ENCODE results near the gene NRXN3.

Gene NRXN3

DNA sequence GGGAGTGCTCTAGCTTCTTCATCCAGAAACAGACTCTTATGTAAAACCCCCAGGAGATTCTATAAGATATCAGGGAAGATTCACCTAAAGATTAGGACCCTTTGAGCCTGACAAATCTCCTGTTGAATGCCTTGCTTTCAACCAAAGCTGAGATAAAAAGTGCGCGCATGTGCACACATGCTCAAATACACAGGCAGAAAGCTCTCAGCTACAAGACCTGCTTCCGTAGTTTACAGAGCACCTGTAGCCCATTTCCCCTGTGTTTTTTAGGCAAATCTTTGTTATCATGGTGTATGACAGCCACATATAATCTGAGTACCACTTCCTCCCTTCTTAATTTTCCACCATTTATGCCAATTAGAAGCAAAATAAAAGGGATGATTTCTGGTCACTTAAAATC lies 866.9 kb downstream of the NRXN3 start:
- no peak for DNase-seq

GRCh38 chr14:79037593-79037992 lies 867.4 kb downstream of the NRXN3 start:
- DNase-seq = no peak

- DNase-seq = no peak
Measured at GRCh38 chr14:79040790-79041189, 870.6 kb downstream of the NRXN3 start.

GRCh38 chr14:79043194-79043889 lies 873.2 kb downstream of the NRXN3 start:
- no peak for DNase-seq

- DNase-seq = no peak
Measured at GRCh38 chr14:79044894-79045624, 874.9 kb downstream of the NRXN3 start.

DNA sequence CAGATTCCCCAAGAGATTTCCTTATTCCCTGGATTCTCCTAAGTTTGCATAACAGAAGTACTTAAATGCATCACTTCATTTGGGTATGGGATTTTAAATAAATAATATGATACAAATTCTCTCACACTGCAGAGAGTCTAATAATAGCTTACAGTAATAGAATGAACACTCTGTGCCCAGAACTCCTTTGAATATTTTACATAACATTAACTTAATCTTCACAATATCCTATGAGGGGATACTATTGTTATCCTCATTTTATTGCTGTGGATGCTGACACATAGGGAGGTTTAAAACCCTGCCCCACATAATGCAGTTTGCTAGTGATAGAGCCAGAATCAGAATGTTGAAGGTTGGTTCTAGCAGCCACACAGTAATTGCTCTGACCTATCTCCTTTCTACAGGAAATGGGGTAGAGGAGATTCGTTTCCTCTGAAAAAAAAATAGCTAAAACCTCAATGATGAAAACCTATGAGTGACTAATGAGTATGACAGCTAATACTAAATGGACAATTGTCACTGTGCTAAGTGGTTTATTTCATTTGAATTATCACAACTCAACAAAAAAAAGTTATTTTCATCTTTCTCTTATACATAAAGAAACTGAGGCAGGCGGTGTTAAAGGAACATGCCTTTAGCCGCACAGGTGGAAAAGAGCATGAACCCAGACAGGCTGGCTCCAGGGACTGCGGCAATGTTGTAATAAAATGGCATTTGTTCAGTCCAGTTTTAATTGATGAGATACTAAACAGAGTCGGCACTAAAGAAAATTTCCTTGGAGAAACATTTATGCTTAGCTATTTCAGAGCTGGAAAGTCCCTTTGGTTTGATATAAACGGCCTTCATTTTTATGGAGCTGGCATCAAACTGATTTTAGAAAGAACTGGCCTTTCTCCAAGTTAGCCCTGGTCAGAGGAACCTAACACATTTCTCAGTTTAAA lies 880.9 kb downstream of the NRXN3 start:
- no peak for DNase-seq

- DNase-seq = no peak
Measured at GRCh38 chr14:79051742-79052141, 881.6 kb downstream of the NRXN3 start.

DNA sequence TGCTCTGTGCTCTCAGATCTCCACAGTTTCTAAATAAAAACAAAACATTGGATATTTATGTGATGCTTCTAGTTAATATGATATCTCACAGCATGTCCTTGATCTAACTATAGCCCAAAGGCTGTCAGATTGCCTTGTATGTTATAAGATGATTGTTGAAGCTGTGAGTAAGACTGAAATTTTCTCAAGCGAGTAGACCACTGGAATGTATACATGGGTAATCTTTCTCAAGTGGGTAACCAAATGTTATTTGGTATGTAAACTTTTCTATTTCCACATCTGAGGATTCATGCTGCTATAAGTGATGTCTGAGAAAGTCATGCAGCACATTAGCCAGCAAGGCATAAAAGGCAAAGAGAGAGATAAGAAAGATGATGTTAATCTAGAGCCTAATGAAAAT lies 886.7 kb downstream of the NRXN3 start:
- DNase-seq = no peak

GRCh38 chr14:79057333-79057732 lies 887.2 kb downstream of the NRXN3 start:
- DNase-seq = no peak

GRCh38 chr14:79062226-79062625 lies 892.1 kb downstream of the NRXN3 start:
- DNase-seq = no peak

DNA sequence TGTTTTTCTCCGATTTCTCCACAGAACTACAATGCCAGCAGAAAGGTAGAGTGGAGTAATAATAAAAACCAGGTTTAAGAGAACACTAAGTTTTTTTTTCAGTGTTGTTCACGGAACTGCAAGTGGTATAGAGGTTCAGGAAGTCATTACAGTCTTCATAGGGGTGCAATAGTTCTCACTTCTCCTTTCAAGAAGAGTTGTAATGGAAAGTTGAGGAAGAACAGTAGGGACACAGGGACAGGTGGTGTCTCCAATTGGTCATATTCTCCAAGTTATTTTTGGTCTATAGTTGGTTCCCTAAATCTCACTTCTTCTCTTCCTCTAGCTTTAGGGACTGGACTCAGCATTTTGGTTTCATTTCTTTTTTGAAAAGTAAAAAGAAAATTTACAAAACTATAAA lies 894.0 kb downstream of the NRXN3 start:
- DNase-seq = no peak

- DNase-seq = no peak
Measured at GRCh38 chr14:79074510-79074909, 904.3 kb downstream of the NRXN3 start.

GRCh38 chr14:79076428-79076827 lies 906.3 kb downstream of the NRXN3 start:
- DNase-seq = no peak

GRCh38 chr14:79077096-79077495 lies 906.9 kb downstream of the NRXN3 start:
- no peak for DNase-seq

GRCh38 chr14:79080040-79080439 lies 909.9 kb downstream of the NRXN3 start:
- DNase-seq = no peak

DNA sequence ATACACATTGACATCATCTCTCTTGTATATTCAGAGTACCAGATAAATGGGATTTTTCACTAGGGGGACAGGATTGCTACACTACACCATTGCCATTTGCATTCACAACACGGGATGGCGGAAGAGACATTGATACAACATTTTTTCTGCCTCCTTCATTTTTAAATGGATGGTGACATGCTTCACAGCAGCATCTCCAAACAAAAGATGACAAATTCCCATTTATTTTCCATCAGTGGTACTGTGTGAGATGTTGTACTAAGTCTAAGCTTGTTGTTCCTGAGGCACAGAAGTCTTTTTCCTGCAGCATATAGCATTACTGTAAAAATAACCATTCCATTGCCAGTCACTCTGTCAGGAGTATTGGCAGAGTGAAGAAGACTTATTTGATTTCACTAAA lies 912.7 kb downstream of the NRXN3 start:
- no peak for DNase-seq

DNA sequence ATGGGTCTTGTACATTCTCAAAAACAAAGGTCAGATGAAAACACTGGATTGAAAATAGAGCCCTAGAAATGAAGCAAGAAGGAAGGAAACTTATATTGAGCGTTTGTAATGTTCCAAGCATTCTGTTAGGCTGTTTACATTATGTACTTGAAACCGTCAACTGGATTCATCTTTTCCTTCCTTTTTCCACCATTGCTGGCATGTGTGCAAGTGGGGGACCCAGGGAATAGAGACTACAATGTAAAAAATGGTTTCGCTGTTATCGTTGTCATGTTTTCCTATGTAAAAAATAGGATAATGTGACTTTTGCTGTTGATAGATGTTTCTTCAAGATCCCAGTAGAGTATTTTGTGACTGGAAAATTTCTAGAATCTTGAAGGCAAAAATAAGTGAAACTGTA lies 913.2 kb downstream of the NRXN3 start:
- DNase-seq = no peak

- DNase-seq = no peak
Measured at GRCh38 chr14:79084861-79085260, 914.7 kb downstream of the NRXN3 start.

DNA sequence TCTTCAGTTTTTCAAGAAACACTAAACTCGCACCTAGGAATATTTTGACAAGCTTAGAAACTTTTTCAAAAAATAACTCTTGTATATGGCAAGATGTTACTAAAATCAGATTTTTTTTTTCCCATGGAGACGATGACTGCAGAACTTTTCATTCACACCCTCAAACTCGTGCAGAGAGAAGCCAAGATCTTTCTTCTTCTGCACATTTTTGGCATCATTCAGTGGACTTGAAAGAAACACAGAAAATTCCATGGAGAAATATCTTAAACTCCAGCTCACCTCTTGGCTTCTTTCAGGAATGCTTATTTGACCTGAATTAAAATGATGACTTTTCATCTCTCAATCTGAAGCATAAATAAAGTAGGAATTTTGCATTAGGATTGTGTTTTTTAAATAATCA lies 919.4 kb downstream of the NRXN3 start:
- DNase-seq = no peak

DNA sequence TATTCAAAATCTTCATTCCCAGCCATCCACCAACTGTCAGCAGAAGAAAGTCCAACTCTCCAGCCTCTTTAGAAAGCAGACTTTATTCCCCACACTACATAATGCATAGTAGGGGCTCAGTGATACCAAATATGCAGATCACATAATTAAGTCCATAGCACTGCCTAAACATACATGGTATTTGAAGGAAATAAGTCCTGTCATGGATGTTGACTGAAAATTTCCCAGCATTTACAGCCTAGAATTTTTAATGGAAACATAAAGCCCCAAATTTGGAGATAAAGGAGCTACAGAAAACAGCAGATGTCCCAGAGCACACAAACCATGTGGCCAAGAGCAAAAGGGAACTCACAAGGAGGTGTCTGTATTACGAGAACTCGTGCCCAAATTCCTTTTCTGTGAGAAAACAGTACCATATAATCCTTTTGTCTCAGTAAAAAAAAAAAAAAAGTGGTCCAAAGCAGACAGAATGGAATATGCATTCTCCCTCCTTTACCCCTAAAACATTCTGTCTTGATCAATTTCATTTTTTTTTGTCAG lies 920.5 kb downstream of the NRXN3 start:
- no peak for DNase-seq

DNA sequence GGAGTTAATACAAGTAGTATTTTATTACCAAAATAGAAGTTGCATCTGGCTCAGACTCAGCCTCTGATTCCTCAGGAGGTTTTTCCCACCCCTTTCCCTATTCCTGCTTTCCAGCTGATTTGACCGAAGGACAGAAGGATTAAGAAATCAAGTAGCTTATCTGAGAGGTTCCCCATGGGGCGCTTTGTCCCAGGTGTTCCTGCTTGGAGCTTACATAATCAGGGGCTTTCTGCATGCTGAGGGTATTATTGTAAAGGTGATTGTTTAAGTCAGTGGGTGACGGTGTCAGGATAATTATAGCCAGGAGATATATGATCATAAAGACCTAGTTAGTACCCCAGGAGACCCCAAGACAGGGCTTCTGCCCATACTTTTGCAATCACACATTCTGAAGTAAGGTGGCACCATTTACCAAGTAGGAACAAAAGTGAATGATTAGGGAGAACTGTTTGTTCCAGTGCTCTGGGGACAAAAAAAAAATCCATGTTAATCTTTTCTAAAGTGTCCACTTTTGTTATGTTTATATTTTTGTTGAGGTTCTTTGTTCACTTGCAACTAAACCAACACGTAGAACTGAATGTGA lies 921.3 kb downstream of the NRXN3 start:
- DNase-seq = no peak

DNA sequence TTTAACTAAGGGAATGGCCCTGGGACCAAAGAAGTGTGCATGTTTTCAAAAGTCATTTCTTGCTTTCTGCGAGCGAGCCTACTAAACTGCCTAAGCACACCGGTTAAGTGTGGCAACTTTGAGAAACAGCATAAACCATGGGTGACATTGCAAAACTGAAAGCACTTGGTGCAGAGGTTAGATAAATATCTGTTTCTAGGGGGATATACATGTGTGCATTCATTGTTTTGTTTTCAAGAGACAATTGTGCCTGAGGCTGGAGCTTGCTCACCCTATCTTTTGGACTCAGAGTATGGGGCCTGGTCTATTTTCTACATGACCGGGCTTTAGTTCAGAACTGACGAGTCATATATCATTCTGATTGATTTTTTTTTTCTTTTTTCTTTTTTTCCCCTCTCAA lies 923.4 kb downstream of the NRXN3 start:
- DNase-seq = no peak

DNA sequence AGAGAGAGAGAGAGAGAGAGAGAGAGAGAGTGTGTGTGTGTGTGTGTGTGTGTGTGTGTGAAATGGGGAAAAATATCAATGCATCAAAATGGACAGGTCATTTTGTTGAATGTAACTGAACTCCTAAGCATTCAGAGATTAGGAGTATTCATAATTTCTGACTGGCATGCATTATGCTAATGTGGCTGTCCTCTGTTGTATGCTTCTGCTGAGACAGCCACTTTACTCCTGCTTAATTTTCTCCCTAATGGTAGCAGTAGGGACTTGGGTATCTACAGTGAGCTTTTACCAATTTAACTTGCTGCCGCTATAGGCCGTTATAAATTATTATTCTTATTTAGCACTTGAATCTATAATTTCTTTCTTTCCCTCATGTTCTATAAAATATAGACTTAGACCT lies 924.8 kb downstream of the NRXN3 start:
- no peak for DNase-seq

All from NCI-H1105 (cell line).